GM21390 (cell line): ENCODE data around the gene AP1M1.

Source experiments
- ATAC-seq: cut with Tn5 transposase; IDR thresholded peaks from one replicate; pipeline ENCODE4 v1.9.1; 2021; ENCODE audit not compliant: unreplicated experiment

AP1M1 gene

DNA sequence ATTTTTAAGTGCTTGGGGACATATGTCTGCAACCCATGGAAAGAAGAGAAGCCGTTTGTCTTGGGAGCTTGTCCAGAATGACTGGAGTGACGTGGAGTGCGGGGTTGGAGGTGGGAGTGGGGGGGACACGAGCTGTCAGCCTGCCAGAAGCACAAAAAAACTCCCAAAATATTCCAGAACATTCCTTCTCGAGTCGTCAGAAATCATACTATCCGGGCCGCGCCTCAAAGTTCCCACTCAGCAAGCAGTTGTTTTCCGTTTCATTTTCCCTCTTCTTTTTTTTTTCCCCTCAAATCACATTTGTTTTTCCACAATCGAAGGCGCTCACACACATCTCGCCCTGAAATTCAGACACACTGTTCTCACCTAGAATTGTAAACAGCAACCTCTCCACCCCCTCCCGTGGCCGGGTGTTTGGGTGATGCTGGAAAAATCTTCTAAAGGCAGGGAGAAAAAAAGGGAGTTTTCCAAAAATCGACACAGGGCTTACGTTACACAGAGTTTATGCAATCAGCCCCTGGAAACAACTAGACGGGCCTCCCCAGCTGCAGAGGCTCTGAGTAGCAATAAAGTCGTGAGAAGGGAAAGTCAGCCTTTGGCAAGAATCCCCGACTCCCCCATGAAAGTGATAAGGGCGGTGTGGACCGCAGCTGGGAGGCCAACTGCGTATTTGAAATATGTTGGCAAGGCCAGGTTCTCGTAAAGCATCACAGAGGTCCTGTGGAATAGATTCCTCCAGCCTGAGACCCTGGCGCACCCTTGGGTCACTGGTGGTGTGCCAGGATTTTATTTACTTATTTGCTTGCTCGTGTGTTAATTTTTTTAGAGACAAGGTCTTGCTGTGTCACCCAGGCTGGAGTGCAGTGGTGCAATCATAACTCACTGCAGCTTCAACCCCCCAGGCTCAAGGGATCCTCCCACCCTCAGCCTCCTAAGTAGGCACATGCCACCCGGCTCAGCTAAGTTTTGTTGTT, 95.7 kb downstream of the AP1M1 start:
- no peak for ATAC-seq

GRCh38 chr19:16295057-16295456, 97.3 kb downstream of the AP1M1 start:
- ATAC-seq = no peak
